NCI-H345 treated with DMSO at 0.1 percent for 48 hours (cell line): ENCODE results near the gene DNAAF1.
A peak's percentile ranks its signal among the peaks of the same experiment; 100 is the strongest.

Source experiments
- DNase-seq: peaks from one replicate; lab custom pipeline; 2025; ENCODE audit not compliant: unreplicated experiment; lab: John Stamatoyannopoulos, UW

Gene DNAAF1

GRCh38 chr16:84121007-84121406 lies 24.1 kb upstream of the DNAAF1 start:
- DNase-seq: no peak

GRCh38 chr16:84124257-84125073 lies 20.6 kb upstream of the DNAAF1 start:
- no peak for DNase-seq

- DNase-seq: no peak
These were observed 14.0 kb upstream of the DNAAF1 start for GRCh38 chr16:84131117-84131516.

GRCh38 chr16:84132527-84133285 lies 12.4 kb upstream of the DNAAF1 start:
- DNase-seq: no peak

GRCh38 chr16:84136331-84137125 lies 8.6 kb upstream of the DNAAF1 start:
- DNase-seq: no peak

DNA sequence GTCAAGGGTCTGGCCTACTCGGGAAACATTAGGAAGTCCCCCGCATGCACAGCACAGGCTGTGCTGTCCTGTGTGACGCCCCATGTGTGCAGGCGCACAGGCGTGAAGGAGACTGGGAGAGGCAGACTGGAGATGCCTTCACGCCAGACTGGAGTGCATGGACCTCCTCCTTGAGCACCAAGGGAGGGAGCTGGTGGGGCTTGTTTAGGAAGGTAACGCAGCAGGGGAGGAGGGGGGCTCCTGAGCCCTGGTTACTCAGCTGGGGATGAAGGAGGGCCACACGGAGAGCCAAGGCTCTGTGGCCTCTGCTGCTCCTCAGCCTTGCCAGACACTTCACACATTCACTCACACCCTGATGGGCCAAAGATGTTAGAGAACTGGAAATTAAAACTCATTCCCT lies 7.8 kb upstream of the DNAAF1 start:
- DNase-seq: no peak

- DNase-seq: no peak
These were observed 7.2 kb upstream of the DNAAF1 start for GRCh38 chr16:84137769-84138357.

- DNase-seq: no peak
These were observed 6.6 kb upstream of the DNAAF1 start for GRCh38 chr16:84138500-84138823.

- DNase-seq: peak; percentile 14
These were observed 6.1 kb upstream of the DNAAF1 start for GRCh38 chr16:84138824-84139627.

DNA sequence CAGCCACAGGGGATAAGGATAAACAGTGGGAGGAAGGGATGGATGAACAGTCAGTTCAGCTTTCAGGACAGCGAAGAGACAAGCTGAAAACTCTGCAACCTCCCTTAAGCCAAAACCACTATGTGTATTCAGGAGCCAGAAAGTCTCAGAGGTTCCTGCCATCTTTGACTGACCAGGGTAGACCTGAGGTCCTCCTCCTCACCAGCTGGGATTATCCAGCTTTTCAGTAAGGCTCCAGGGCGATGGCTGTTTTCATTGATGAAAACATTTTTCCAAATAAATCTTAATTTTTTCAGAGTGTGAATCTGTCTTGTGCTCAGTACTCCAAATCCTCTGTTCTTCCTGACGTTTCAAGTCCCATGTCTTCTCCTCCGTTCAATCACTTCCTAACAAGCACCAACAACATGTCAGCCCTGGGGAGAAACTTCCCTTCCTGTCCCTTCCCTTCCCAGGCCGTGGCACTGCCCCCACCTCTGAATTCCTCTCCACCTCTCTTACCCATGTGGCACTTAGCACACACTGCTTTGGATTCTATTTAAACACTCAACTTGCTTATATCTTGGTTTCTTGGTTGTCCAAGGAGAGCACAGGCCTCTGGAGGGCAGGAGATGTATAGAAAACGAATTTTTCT lies 5.4 kb upstream of the DNAAF1 start:
- no peak for DNase-seq

- no peak for DNase-seq
These were observed 3.9 kb upstream of the DNAAF1 start for GRCh38 chr16:84141143-84141670.

DNA sequence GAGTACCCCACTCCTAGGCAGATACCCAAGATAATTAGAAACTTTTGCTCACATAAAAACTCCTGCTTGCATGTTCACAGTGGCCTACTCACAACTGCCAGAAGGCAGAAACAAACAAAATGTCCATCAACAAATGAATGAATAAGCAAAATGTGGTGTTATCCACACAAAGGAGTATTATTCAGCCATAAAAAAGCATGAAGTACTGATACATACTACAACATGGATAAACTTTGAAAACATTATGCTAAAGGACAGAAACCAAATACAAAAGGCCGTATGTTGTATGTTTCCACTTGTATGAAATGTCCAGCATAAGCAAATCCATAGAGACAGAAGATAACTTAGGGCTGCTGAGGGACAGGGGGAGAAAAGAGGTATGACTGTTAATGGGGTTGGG lies 2.0 kb upstream of the DNAAF1 start:
- no peak for DNase-seq

DNA sequence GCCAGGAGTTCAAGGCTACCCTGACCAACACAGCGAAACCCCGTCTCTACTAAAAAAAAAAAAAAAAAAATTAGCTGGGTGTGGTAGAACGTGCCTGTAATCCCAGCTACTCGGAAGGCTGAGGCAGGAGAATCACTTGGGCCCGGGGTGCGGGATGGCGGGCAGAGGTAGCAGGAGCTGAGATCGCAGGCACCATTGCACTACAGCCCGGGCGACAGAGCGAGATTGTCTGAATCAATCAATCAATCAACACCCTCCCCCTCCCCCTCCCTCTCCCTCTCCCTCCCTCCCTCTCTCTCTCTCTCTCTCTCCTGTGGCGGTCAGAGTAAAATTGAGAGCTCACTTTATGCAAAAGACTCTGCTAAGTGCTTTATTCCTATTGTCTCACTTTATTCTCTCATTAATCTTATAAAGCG lies 1.3 kb upstream of the DNAAF1 start:
- no peak for DNase-seq

- no peak for DNase-seq
These were observed 774 bp upstream of the DNAAF1 start for GRCh38 chr16:84144209-84144858.

- no peak for DNase-seq
These were observed 5.8 kb downstream of the DNAAF1 start for GRCh38 chr16:84150926-84151325.

DNA sequence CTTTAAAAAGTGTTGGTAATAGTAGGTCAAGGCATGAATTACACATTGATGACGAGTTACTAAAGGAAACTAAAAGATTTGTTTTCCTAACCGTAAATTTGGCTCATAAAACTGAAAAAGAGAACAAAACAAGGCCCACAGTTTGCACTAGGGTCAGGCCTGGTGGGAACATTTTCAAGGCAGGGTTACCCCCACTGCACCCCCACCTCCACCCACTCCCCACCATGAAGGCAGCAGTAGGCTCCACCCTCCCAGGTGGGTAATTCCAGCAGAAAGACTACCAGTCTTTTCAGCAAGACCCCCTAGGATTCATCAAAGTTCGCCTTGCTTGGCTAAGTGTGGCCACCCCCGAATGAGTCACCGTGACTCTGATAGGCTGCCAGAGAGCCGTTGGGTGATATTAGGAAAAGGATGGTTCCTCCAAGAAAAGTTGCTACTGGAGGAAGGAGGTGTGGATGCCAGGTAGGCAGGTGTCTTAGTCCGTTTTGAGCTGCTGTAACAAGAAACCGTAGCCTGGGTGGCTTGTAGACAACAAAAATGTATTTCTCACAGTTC lies 8.6 kb downstream of the DNAAF1 start:
- DNase-seq: no peak

GRCh38 chr16:84155226-84155625 lies 10.1 kb downstream of the DNAAF1 start:
- no peak for DNase-seq

GRCh38 chr16:84155771-84156170 lies 10.7 kb downstream of the DNAAF1 start:
- DNase-seq: no peak

DNA sequence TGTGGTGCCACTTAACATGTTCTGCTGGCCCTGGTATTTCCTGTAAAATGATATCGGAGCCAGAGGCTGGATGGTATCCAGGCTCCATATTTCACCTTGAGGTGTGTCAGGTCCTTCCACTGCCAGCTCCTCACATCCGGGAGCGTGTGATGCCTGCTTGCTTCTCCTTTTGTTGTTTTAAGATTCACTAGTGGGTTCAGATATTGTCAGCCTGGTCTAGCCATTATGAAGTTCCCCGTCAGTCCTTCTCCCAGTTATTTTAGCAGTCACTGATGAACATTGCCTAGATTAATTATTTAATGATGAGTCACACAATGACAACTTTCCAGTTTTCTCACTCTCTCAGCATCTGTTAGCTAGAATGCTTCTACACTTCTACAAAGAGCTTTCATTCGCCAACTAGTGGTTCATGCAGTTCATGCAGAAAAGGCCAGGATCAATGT lies 11.3 kb downstream of the DNAAF1 start:
- no peak for DNase-seq
